ENCODE measurements around the gene MGST2. TPM values are rescaled to one million over a fixed set of nuclear protein-coding genes. Genes with fewer than 3 reads are reported as not detected.
"Not testable (repeated sequence)": the region's sequence is repeated elsewhere in the genome, so short reads cannot be mapped to it uniquely, and the experiment has no call there.

The MGST2 gene
- total RNA-seq, 3 donors from 2014 or later, result 1.5 to 2.2 (median 1.8) TPM

GRCh38 chr4:139692309-139693012 lies 26.8 kb downstream of the MGST2 start:
- Mint-ChIP-seq H3K4me3 (no peak overlapping the region), H3K27me3 (ENCODE audit: low read depth) (no peaks in the 10 kb centered on the region), H3K9me3 (peaks cover 3% of the 10 kb centered on the region), H3K36me3 (ENCODE audit: insufficient read depth) (no peaks in the 10 kb centered on the region), H3K4me1 (ENCODE audit: low read depth) (no peaks in the 10 kb centered on the region)
- ATAC-seq (no peak), DNase-seq (no peak)

GRCh38 chr4:139694522-139695107 lies 29.0 kb downstream of the MGST2 start:
- H3K27me3 Mint-ChIP-seq (ENCODE audit: low read depth), result no peaks in the 10 kb centered on the region
- no peaks in the 10 kb centered on the region for H3K36me3 Mint-ChIP-seq (ENCODE audit: insufficient read depth)
- ATAC-seq (no peak), DNase-seq (no peak)
- no peaks in the 10 kb centered on the region for H3K4me1 Mint-ChIP-seq (ENCODE audit: low read depth)
- no peak overlapping the region for H3K4me3 Mint-ChIP-seq
- H3K9me3 Mint-ChIP-seq, result peaks cover 6% of the 10 kb centered on the region

- Mint-ChIP-seq H3K4me3 (no peak overlapping the region), H3K4me1 (ENCODE audit: low read depth) (no peaks in the 10 kb centered on the region), H3K9me3 (peaks cover 6% of the 10 kb centered on the region), H3K27me3 (ENCODE audit: low read depth) (no peaks in the 10 kb centered on the region), H3K36me3 (ENCODE audit: insufficient read depth) (no peaks in the 10 kb centered on the region)
- DNase-seq (no peak), ATAC-seq (no peak)
These were observed 30.9 kb downstream of the MGST2 start for GRCh38 chr4:139696491-139696890.

- H3K36me3 Mint-ChIP-seq (ENCODE audit: insufficient read depth); DNase-seq; H3K4me3 Mint-ChIP-seq; ATAC-seq; H3K4me1 Mint-ChIP-seq (ENCODE audit: low read depth); H3K27me3 Mint-ChIP-seq (ENCODE audit: low read depth); H3K9me3 Mint-ChIP-seq: not testable (repeated sequence)
These were observed 32.7 kb downstream of the MGST2 start for GRCh38 chr4:139698167-139698925.

GRCh38 chr4:139700568-139700967 lies 34.9 kb downstream of the MGST2 start:
- no peaks in the 10 kb centered on the region for H3K36me3 Mint-ChIP-seq (ENCODE audit: insufficient read depth)
- H3K4me1 Mint-ChIP-seq (ENCODE audit: low read depth), result no peaks in the 10 kb centered on the region
- DNase-seq, result no peak
- ATAC-seq, result no peak
- H3K4me3 Mint-ChIP-seq, result no peak overlapping the region
- peaks cover 6% of the 10 kb centered on the region for H3K9me3 Mint-ChIP-seq
- peaks cover 2% of the 10 kb centered on the region for H3K27me3 Mint-ChIP-seq (ENCODE audit: low read depth)

GRCh38 chr4:139704915-139705485 lies 39.4 kb downstream of the MGST2 start:
- H3K9me3 Mint-ChIP-seq, result no peaks in the 10 kb centered on the region
- peaks cover 2% of the 10 kb centered on the region for H3K27me3 Mint-ChIP-seq (ENCODE audit: low read depth)

GRCh38 chr4:139709660-139710059 lies 44.0 kb downstream of the MGST2 start:
- H3K27me3 Mint-ChIP-seq (ENCODE audit: low read depth), result peaks cover 1% of the 10 kb centered on the region
- DNase-seq (no peak), ATAC-seq (no peak)
- H3K9me3 Mint-ChIP-seq, result no peaks in the 10 kb centered on the region
- H3K4me1 Mint-ChIP-seq (ENCODE audit: low read depth), result no peaks in the 10 kb centered on the region
- H3K4me3 Mint-ChIP-seq, result no peak overlapping the region
- H3K36me3 Mint-ChIP-seq (ENCODE audit: insufficient read depth), result no peaks in the 10 kb centered on the region

More at GRCh38 chr4:139704915-139705485, 39.4 kb downstream of the MGST2 start:
- no peak for DNase-seq
- H3K4me1 Mint-ChIP-seq (ENCODE audit: low read depth), result no peaks in the 10 kb centered on the region
- no peak for ATAC-seq
- H3K36me3 Mint-ChIP-seq (ENCODE audit: insufficient read depth), result no peaks in the 10 kb centered on the region
- no peak overlapping the region for H3K4me3 Mint-ChIP-seq

- Mint-ChIP-seq H3K4me1 (ENCODE audit: low read depth) (no peaks in the 10 kb centered on the region), H3K27me3 (ENCODE audit: low read depth) (peaks cover 1% of the 10 kb centered on the region), H3K36me3 (ENCODE audit: insufficient read depth) (no peaks in the 10 kb centered on the region), H3K4me3 (no peak overlapping the region), H3K9me3 (no peaks in the 10 kb centered on the region)
- DNase-seq, result no peak
- ATAC-seq, result no peak
These were observed 44.5 kb downstream of the MGST2 start for GRCh38 chr4:139710073-139710472.

GRCh38 chr4:139711461-139711860 lies 45.8 kb downstream of the MGST2 start:
- no peaks in the 10 kb centered on the region for H3K4me1 Mint-ChIP-seq (ENCODE audit: low read depth)

GRCh38 chr4:139712882-139713281 lies 47.3 kb downstream of the MGST2 start:
- H3K4me3 Mint-ChIP-seq, result no peak overlapping the region
- peaks cover 3% of the 10 kb centered on the region for H3K27me3 Mint-ChIP-seq (ENCODE audit: low read depth)
- DNase-seq (no peak), ATAC-seq (no peak)
- no peaks in the 10 kb centered on the region for H3K9me3 Mint-ChIP-seq
- no peaks in the 10 kb centered on the region for H3K4me1 Mint-ChIP-seq (ENCODE audit: low read depth)
- no peaks in the 10 kb centered on the region for H3K36me3 Mint-ChIP-seq (ENCODE audit: insufficient read depth)

More at GRCh38 chr4:139711461-139711860, 45.8 kb downstream of the MGST2 start:
- Mint-ChIP-seq H3K4me3 (no peak overlapping the region), H3K27me3 (ENCODE audit: low read depth) (peaks cover 1% of the 10 kb centered on the region), H3K9me3 (no peaks in the 10 kb centered on the region), H3K36me3 (ENCODE audit: insufficient read depth) (no peaks in the 10 kb centered on the region)
- ATAC-seq (no peak), DNase-seq (no peak)

GRCh38 chr4:139715746-139716391 lies 50.2 kb downstream of the MGST2 start:
- Mint-ChIP-seq H3K4me3 (no peak overlapping the region), H3K27me3 (ENCODE audit: low read depth) (peaks cover 1% of the 10 kb centered on the region), H3K4me1 (ENCODE audit: low read depth) (no peaks in the 10 kb centered on the region), H3K36me3 (ENCODE audit: insufficient read depth) (peaks cover 5% of the 10 kb centered on the region), H3K9me3 (no peaks in the 10 kb centered on the region)
- ATAC-seq (no peak), DNase-seq (no peak)

GRCh38 chr4:139718358-139718757 lies 52.7 kb downstream of the MGST2 start:
- no peak overlapping the region for H3K4me3 Mint-ChIP-seq

GRCh38 chr4:139718833-139719232 lies 53.2 kb downstream of the MGST2 start:
- Mint-ChIP-seq H3K36me3 (ENCODE audit: insufficient read depth) (peaks cover 5% of the 10 kb centered on the region), H3K9me3 (no peaks in the 10 kb centered on the region), H3K27me3 (ENCODE audit: low read depth) (peaks cover 1% of the 10 kb centered on the region), H3K4me1 (ENCODE audit: low read depth) (no peaks in the 10 kb centered on the region), H3K4me3 (no peak overlapping the region)
- ATAC-seq (no peak), DNase-seq (no peak)

More at GRCh38 chr4:139718358-139718757, 52.7 kb downstream of the MGST2 start:
- Mint-ChIP-seq H3K27me3 (ENCODE audit: low read depth) (peaks cover 1% of the 10 kb centered on the region), H3K36me3 (ENCODE audit: insufficient read depth) (peaks cover 5% of the 10 kb centered on the region), H3K4me1 (ENCODE audit: low read depth) (no peaks in the 10 kb centered on the region), H3K9me3 (no peaks in the 10 kb centered on the region)
- DNase-seq (no peak), ATAC-seq (no peak)

Data from activated T-cell treated with anti-CD3 and anti-CD28 coated beads, Interleukin-2, amount 50 U/mL, for 4 hours (primary cell).